Measurements from ENCODE around the gene ADAT1. TPM values are rescaled to one million over a fixed set of nuclear protein-coding genes. Genes with fewer than 3 reads are reported as not detected.

ADAT1 gene, protein sequence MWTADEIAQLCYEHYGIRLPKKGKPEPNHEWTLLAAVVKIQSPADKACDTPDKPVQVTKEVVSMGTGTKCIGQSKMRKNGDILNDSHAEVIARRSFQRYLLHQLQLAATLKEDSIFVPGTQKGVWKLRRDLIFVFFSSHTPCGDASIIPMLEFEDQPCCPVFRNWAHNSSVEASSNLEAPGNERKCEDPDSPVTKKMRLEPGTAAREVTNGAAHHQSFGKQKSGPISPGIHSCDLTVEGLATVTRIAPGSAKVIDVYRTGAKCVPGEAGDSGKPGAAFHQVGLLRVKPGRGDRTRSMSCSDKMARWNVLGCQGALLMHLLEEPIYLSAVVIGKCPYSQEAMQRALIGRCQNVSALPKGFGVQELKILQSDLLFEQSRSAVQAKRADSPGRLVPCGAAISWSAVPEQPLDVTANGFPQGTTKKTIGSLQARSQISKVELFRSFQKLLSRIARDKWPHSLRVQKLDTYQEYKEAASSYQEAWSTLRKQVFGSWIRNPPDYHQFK
- total RNA-seq = 100 to 1,000 TPM in 1 of 9 donors, 10 to 100 TPM in 8; 36.7 to 191 (median 50.1) TPM
- polyA plus RNA-seq = 10 to 100 TPM; 18.0 to 48.0 (median 19.0) TPM
- long read RNA-seq, donor 1, partial matches to known transcripts = 0 of 2 reads
- long read RNA-seq, donor 1, other reads (novel, unspliced or antisense) = 0 of 2 reads
- long read RNA-seq, donor 2, partial matches to known transcripts = 0 of 3 reads
- long read RNA-seq, donor 2, other reads (novel, unspliced or antisense) = 0 of 3 reads
- long read RNA-seq, donor 3, partial matches to known transcripts = 0 of 1 reads
- long read RNA-seq, donor 3, other reads (novel, unspliced or antisense) = 0 of 1 reads
- long read RNA-seq, donor 4, partial matches to known transcripts = 4 of 6 reads
- long read RNA-seq, donor 4, other reads (novel, unspliced or antisense) = 1 of 6 reads
- long read RNA-seq, donor 5, transcript ADAT1-201 (11 exons, 1,869 nt) = major isoform, 15 of 46 reads
- long read RNA-seq, donor 5, partial matches to known transcripts = 20 of 46 reads
- long read RNA-seq, donor 5, other reads (novel, unspliced or antisense) = 10 of 46 reads
- long read RNA-seq, donor 6, partial matches to known transcripts = 1 of 3 reads
- long read RNA-seq, donor 6, other reads (novel, unspliced or antisense) = 2 of 3 reads
- long read RNA-seq, donor 7 = 0 reads
- long read RNA-seq, donor 8 = 0 reads
- long read RNA-seq, donor 9, partial matches to known transcripts = 0 of 2 reads
- long read RNA-seq, donor 9, other reads (novel, unspliced or antisense) = 0 of 2 reads
- long read RNA-seq, donor 10, partial matches to known transcripts = 0 of 2 reads
- long read RNA-seq, donor 10, other reads (novel, unspliced or antisense) = 0 of 2 reads

DNA sequence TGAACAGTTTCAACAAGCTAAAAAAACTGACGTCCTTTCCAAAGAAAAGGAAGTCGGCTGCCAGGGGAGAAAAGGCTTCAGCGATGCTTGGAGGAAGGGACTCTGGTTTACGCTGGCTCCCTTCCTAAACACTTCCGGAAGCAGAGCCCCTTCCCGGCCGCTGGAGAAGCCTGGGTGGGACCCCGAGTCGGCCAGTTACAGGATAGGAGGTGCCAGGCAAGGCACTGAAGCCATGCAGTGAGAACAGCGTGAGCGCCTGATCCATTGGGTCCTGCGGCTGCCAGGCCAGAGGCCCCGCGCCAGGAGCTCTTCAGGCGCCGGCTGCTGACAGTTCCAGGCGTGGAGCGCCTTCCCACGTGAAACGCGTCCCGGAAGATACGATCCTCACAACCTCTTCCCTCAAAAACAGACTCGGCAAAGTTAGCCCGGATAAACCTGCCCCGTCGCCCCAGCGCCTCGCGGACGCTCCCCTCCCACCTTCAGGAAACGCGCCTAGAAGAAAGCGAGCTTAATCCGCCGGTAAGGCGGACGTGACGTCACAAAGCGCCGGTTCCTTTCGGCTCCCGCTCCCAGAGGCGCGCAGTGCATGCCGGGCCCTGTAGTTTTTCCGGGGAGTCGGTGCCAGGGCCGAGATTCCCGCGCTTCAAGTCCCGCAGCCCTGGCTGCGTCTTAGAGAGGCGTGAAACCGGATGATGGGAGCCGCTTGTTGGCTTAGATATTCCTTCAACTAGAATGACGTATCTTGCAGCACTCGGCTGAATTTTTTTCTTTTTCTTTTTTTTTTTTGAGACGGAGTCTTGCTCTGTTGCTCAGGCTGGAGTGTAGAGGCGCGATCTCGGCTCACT lies at the start of gene ADAT1:
Gene ADAT1 (minus strand): TSS at position 521 of the 845 bp plus-strand sequence. CDS start 2,482 bp downstream, outside the sequence.
- peak within 1 kb of the TSS; percentile 2 to 71 (median 42) for H3K4me3 ChIP-seq
- H3K27ac ChIP-seq = peak within 1 kb of the TSS; percentile 58 to 93 (median 72)
- H3K9me3 ChIP-seq (replicated peaks in 1 of 3) = no peaks in the 10 kb centered on the region
- H3K36me3 ChIP-seq (replicated peaks in 1 of 2) = peaks cover 0 to 33% of the 10 kb centered on the region in 2 donors
- H3K27me3 ChIP-seq = no peaks in the 10 kb centered on the region
- 0 to 1% (median 1%) methylated on average over 27 to 62 of the region's 62 CpGs for WGBS, 4 donors
- peak; percentile 56 to 67 for TF ChIP-seq POLR2A (IDR thresholded peaks at IDR 0.05)
- TF ChIP-seq, protein P1, sequence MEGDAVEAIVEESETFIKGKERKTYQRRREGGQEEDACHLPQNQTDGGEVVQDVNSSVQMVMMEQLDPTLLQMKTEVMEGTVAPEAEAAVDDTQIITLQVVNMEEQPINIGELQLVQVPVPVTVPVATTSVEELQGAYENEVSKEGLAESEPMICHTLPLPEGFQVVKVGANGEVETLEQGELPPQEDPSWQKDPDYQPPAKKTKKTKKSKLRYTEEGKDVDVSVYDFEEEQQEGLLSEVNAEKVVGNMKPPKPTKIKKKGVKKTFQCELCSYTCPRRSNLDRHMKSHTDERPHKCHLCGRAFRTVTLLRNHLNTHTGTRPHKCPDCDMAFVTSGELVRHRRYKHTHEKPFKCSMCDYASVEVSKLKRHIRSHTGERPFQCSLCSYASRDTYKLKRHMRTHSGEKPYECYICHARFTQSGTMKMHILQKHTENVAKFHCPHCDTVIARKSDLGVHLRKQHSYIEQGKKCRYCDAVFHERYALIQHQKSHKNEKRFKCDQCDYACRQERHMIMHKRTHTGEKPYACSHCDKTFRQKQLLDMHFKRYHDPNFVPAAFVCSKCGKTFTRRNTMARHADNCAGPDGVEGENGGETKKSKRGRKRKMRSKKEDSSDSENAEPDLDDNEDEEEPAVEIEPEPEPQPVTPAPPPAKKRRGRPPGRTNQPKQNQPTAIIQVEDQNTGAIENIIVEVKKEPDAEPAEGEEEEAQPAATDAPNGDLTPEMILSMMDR (IDR thresholded peaks at IDR 0.05) = peak in 1 of 6 experiments; percentile 7
- intact Hi-C loops (cut with DNase I) = loop anchor here in 1 of 2 donors (10.0 kb wide), 1 partner anchor 148 kb away; no protein-coding TSS in a partner anchor
- H3K4me1 ChIP-seq (replicated peaks in 1 of 2) = peaks cover 9 to 22% of the 10 kb centered on the region in 2 donors
- peak; percentile 96 to 99 (median 98) for DNase-seq

DNA sequence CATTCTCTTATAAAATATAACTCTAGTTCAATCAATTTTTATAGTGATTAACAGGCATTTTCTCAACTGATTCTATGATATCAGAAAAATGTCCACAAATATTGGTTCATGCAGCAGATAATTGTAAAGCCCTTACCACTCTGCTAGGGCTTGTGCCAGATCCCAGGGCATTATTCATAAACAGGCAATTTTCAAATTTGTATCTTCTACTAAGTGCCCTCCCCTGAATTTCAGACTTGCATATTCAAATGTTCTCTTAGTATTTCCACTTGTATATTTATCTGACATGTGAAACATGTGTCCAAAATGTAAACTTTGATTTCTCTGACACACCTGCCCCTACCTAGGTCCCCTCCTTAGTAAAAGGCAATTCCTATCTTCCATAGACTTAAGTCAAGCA lies 44.4 kb upstream of the ADAT1 start:
- Histone ChIP-seq H3K27me3 (no peaks in the 10 kb centered on the region), H3K36me3 (replicated peaks in 1 of 2) (no peaks in the 10 kb centered on the region), H3K9me3 (replicated peaks in 1 of 3) (no peaks in the 10 kb centered on the region), H3K4me1 (replicated peaks in 1 of 2) (no peaks in the 10 kb centered on the region), H3K4me3 (no peak overlapping the region), H3K27ac (no peak overlapping the region)
- intact Hi-C loops (cut with DNase I) = no loop called here
- no peak for DNase-seq
- TF ChIP-seq, protein P1 (IDR thresholded peaks at IDR 0.05) = no peak
- TF ChIP-seq POLR2A (IDR thresholded peaks at IDR 0.05) = no peak

DNA sequence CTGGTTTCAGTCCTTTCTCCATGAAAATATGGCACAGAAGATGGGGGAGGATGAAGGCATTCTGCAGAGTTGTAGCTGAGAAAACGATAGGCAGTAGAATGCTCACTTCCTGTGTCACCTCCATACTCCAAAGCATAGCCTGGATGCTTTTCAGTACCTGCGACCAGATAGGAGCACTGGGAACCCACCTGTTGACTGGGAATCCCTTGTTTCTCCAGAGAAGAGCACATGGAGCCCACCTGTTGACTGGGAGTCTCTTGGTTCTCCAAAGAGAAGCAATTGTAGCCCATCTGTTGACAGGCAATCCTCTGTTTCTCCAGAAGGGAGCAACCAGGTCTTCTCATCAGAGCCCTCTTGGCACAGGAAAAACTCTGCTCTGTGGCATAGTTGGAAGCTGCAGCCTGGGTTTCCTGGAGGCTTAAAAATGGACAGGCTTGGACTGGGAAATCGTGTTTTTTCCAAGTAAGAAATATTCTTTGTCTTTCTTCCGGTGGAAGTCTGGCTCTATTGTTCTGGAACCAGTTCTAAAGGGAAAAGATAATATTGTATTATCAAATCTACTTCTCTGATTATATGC lies 37.7 kb upstream of the ADAT1 start:
- TF ChIP-seq, protein P1 (IDR thresholded peaks at IDR 0.05) = no peak
- TF ChIP-seq POLR2A (IDR thresholded peaks at IDR 0.05) = no peak
- no peaks in the 10 kb centered on the region for H3K27me3 ChIP-seq
- no peak overlapping the region for H3K4me3 ChIP-seq
- peaks cover 0 to 14% of the 10 kb centered on the region in 2 donors for H3K4me1 ChIP-seq (replicated peaks in 1 of 2)
- H3K36me3 ChIP-seq (replicated peaks in 1 of 2) = peaks cover 0 to 35% of the 10 kb centered on the region in 2 donors
- intact Hi-C loops (cut with DNase I) = no loop called here
- H3K27ac ChIP-seq = no peak overlapping the region
- H3K9me3 ChIP-seq (replicated peaks in 1 of 3) = no peaks in the 10 kb centered on the region
- no peak for DNase-seq
- WGBS, 4 donors = 74 to 89% (median 80%) methylated on average over 4 of the region's 4 CpGs
